HepG2 (cell line): ENCODE measurements around the gene MXRA8. TPM values are rescaled to one million over a fixed set of nuclear protein-coding genes. Genes with fewer than 3 reads are reported as not detected.

Experiments
- EHMT2 ChIP-seq: fragments of 200-600 bp; sonication (generic); IDR thresholded peaks from 2 replicates; pipeline ENCODE4 v1.7.0; 2017; ENCODE audit warnings: antibody characterized with exemption, low read depth, low read length, borderline replicate concordance
- JDP2 ChIP-seq: sonication (generic); formaldehyde crosslinking; IDR thresholded peaks from 2 replicates; pipeline ENCODE4 v1.8.1; 2022; ENCODE audit warnings: missing genetic modification reagents, borderline replicate concordance
- MIER2 ChIP-seq: IDR thresholded peaks from 2 replicates; pipeline ENCODE4 v1.6.1; 2016; ENCODE audit warnings: missing biosample characterization, missing genetic modification reagents
- NFATC3 ChIP-seq: sonication (generic); formaldehyde crosslinking; IDR thresholded peaks from 2 replicates; pipeline ENCODE4 v1.5.1; 2020; ENCODE audit warnings: mild to moderate bottlenecking, missing genetic modification reagents
- PHB2 ChIP-seq: fragments of 450-650 bp; IDR thresholded peaks from 2 replicates; pipeline ENCODE4 v1.6.1; 2018; ENCODE audit not compliant: partially characterized antibody
- TAF1 ChIP-seq: sonication (generic); formaldehyde crosslinking; IDR thresholded peaks from 2 replicates; pipeline ENCODE4 v1.4.0; 2020; ENCODE audit warnings: missing genetic modification reagents
- YY1 ChIP-seq: IDR thresholded peaks from 2 replicates; pipeline ENCODE4 v1.6.1; 2011; ENCODE audit warnings: low read length, low read depth, moderate library complexity, mild to moderate bottlenecking; ENCODE audit not compliant: insufficient read depth, insufficient replicate concordance
- ZMYM4 ChIP-seq: sonication (generic); formaldehyde crosslinking; IDR thresholded peaks from 2 replicates; pipeline ENCODE4 v1.8.1; 2023; ENCODE audit warnings: mild to moderate bottlenecking, missing genetic modification reagents
- ZNF317 ChIP-seq: sonication (generic); formaldehyde crosslinking; IDR thresholded peaks from 2 replicates; pipeline ENCODE4 v1.5.0; 2020; ENCODE audit warnings: mild to moderate bottlenecking, missing genetic modification reagents
- ZNF44 ChIP-seq: sonication (generic); formaldehyde crosslinking; IDR thresholded peaks from 2 replicates; pipeline ENCODE4 v1.5.1; 2020; ENCODE audit warnings: mild to moderate bottlenecking, missing genetic modification reagents
- ZNF891 ChIP-seq: sonication (generic); formaldehyde crosslinking; IDR thresholded peaks from 2 replicates; pipeline ENCODE4 v1.5.0; 2020; ENCODE audit warnings: mild to moderate bottlenecking, missing genetic modification reagents
- polyA plus RNA-seq, 8 experiments: library from polyadenylated mRNA; depleted of rRNA in 3 of 8; stranded (reverse) in 7 of 8; unstranded in 1 of 8; fragments of >200 nt; fragmentation: Illumina TruSeq in 4 of 8; extraction: Trizol in 4 of 8; gene quantifications; 2 replicates each; pipeline versions ENCODE4 v1.2.1 to v1.2.3, GENCODE V29; 2011 to 2016; ENCODE audit warnings: low read depth in 4 of 8, missing spikeins in 1 of 8, mixed read lengths in 1 of 8; ENCODE audit not compliant: insufficient read depth in 1 of 8
- total RNA-seq, 5 experiments: library from RNA; depleted of rRNA; stranded (reverse); fragments of >200 nt; fragmentation: Illumina TruSeq; extraction: Trizol; gene quantifications; 2 replicates each; pipeline ENCODE4 v1.2.3, GENCODE V29; 2016; ENCODE audit warnings: low read depth in 1 of 5
- TF ChIP-seq, protein P1 (sequence below): sonication (generic); formaldehyde crosslinking; IDR thresholded peaks from 2 replicates; pipeline ENCODE4 v1.4.0; 2020; ENCODE audit warnings: missing genetic modification reagents, borderline replicate concordance
- TF ChIP-seq, protein P2 (sequence below): sonication (generic); formaldehyde crosslinking; IDR thresholded peaks from 2 replicates; pipeline ENCODE4 v1.5.0; 2020; ENCODE audit warnings: missing genetic modification reagents
- TF ChIP-seq, protein P3 (sequence below): sonication (generic); formaldehyde crosslinking; IDR thresholded peaks from 2 replicates; pipeline ENCODE4 v1.4.0; 2020; ENCODE audit warnings: missing genetic modification reagents
- TF ChIP-seq, protein P4 (sequence below): sonication (generic); formaldehyde crosslinking; IDR thresholded peaks from 2 replicates; pipeline ENCODE4 v1.4.0; 2020; ENCODE audit warnings: mild to moderate bottlenecking, missing genetic modification reagents

MXRA8 gene
- total and polyA plus RNA-seq, 2 of the 13 experiments (the other 11 are each of a cell fraction or from before 2014, with no cell fraction given) = 19.8 to 44.8 TPM

- TF ChIP-seq, protein P1, sequence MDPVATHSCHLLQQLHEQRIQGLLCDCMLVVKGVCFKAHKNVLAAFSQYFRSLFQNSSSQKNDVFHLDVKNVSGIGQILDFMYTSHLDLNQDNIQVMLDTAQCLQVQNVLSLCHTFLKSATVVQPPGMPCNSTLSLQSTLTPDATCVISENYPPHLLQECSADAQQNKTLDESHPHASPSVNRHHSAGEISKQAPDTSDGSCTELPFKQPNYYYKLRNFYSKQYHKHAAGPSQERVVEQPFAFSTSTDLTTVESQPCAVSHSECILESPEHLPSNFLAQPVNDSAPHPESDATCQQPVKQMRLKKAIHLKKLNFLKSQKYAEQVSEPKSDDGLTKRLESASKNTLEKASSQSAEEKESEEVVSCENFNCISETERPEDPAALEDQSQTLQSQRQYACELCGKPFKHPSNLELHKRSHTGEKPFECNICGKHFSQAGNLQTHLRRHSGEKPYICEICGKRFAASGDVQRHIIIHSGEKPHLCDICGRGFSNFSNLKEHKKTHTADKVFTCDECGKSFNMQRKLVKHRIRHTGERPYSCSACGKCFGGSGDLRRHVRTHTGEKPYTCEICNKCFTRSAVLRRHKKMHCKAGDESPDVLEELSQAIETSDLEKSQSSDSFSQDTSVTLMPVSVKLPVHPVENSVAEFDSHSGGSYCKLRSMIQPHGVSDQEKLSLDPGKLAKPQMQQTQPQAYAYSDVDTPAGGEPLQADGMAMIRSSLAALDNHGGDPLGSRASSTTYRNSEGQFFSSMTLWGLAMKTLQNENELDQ (CRISPR knock-in tag) = no peak
- TF ChIP-seq EHMT2 = no peak
- TF ChIP-seq ZNF44 (CRISPR knock-in tag) = no peak
- TF ChIP-seq, protein P2, sequence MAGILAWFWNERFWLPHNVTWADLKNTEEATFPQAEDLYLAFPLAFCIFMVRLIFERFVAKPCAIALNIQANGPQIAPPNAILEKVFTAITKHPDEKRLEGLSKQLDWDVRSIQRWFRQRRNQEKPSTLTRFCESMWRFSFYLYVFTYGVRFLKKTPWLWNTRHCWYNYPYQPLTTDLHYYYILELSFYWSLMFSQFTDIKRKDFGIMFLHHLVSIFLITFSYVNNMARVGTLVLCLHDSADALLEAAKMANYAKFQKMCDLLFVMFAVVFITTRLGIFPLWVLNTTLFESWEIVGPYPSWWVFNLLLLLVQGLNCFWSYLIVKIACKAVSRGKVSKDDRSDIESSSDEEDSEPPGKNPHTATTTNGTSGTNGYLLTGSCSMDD (CRISPR knock-in tag) = no peak
- TF ChIP-seq ZNF317 (CRISPR knock-in tag) = no peak
- no peak for TF ChIP-seq YY1
- TF ChIP-seq ZNF891 (CRISPR knock-in tag) = no peak
- no peak for TF ChIP-seq NFATC3 (CRISPR knock-in tag)
- TF ChIP-seq, protein P3, sequence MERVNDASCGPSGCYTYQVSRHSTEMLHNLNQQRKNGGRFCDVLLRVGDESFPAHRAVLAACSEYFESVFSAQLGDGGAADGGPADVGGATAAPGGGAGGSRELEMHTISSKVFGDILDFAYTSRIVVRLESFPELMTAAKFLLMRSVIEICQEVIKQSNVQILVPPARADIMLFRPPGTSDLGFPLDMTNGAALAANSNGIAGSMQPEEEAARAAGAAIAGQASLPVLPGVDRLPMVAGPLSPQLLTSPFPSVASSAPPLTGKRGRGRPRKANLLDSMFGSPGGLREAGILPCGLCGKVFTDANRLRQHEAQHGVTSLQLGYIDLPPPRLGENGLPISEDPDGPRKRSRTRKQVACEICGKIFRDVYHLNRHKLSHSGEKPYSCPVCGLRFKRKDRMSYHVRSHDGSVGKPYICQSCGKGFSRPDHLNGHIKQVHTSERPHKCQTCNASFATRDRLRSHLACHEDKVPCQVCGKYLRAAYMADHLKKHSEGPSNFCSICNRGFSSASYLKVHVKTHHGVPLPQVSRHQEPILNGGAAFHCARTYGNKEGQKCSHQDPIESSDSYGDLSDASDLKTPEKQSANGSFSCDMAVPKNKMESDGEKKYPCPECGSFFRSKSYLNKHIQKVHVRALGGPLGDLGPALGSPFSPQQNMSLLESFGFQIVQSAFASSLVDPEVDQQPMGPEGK = peak; percentile 33; the same call in 1 of the 2 replicates
- no peak for TF ChIP-seq JDP2 (CRISPR knock-in tag)
- no peak for TF ChIP-seq PHB2
- TF ChIP-seq TAF1 (CRISPR knock-in tag) = no peak
- TF ChIP-seq MIER2 (CRISPR knock-in tag) = no peak
- TF ChIP-seq, protein P4, sequence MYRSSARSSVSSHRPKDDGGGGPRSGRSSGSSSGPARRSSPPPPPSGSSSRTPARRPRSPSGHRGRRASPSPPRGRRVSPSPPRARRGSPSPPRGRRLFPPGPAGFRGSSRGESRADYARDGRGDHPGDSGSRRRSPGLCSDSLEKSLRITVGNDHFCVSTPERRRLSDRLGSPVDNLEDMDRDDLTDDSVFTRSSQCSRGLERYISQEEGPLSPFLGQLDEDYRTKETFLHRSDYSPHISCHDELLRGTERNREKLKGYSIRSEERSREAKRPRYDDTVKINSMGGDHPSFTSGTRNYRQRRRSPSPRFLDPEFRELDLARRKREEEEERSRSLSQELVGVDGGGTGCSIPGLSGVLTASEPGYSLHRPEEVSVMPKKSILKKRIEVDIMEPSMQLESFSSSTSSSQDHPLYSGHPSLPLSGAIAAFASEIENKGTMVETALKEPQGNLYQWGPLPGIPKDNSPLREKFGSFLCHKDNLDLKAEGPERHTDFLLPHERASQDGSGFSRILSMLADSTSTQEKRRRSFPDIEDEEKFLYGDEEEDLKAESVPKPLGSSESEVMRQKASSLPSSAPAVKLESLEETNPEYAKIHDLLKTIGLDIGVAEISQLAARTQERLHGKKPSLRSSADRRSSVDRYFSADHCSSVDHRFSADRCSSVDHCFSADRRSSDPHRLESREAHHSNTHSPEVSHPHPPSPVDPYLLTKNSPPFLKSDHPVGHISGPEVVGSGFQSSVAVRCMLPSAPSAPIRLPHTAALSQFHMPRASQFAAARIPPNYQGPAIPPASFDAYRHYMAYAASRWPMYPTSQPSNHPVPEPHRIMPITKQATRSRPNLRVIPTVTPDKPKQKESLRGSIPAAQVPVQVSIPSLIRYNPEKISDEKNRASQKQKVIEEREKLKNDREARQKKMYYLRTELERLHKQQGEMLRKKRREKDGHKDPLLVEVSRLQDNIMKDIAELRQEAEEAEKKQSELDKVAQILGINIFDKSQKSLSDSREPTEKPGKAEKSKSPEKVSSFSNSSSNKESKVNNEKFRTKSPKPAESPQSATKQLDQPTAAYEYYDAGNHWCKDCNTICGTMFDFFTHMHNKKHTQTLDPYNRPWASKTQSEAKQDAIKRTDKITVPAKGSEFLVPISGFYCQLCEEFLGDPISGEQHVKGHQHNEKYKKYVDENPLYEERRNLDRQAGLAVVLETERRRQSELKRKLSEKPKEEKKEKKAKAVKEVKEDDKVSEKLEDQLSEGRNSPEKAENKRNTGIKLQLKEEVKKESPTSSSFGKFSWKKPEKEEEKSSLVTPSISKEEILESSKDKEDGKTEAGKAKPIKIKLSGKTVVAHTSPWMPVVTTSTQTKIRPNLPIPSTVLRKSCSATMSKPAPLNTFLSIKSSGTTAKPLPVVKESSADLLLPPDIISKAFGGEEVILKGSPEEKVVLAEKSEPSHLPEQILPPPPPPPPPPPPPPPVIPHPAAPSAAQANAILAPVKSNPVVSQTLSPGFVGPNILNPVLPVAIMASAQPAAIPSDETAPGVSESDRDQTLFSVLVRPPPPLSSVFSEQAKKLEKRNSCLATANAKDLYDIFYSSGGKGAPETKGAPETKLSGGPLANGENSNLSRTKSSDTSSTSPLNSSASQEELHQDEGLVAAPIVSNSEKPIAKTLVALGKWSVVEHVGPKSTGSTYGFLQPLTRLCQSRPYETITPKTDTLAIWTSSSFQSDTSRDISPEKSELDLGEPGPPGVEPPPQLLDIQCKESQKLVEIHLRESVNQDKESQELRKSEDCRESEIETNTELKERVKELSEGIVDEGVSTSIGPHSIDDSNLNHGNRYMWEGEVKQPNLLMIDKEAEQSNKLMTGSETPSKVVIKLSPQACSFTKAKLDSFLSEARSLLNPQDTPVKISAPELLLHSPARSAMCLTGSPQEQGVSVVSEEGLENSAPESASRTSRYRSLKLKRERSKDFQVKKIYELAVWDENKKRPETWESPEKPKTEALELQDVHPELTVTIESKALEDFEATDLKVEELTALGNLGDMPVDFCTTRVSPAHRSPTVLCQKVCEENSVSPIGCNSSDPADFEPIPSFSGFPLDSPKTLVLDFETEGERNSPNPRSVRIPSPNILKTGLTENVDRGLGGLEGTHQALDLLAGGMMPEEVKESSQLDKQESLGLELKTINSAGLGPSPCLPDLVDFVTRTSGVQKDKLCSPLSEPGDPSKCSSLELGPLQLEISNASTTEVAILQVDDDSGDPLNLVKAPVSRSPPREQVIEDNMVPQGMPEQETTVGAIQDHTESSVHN = no peak
- no peak for TF ChIP-seq ZMYM4
These were observed 53.7 kb downstream of the MXRA8 start (continued) for GRCh38 chr1:1304331-1305299.
